K562 (cell line): Measurements from ENCODE around the gene ARHGAP25. TPM values are rescaled to one million over a fixed set of nuclear protein-coding genes. Genes with fewer than 3 reads are reported as not detected.

Experiments
- ADNP ChIP-seq: fragments of 200-800 bp; sonication (Bioruptor generic); IDR thresholded peaks from 2 replicates; pipeline ENCODE4 v1.6.1; 2016; ENCODE audit warnings: missing genetic modification characterization, missing compliant biosample characterization
- JUND ChIP-seq, 2 experiments: IDR thresholded peaks; 2 replicates in 1 of 2; 3 replicates in 1 of 2; pipeline ENCODE4 v1.6.1; 2011; ENCODE audit warnings: borderline replicate concordance in 2 of 2, low read depth in 2 of 2, low read length in 2 of 2, improper control_type of control experiment in 1 of 2, missing biosample characterization in 1 of 2, missing genetic modification characterization in 1 of 2, missing genetic modification reagents in 1 of 2
- NFIC ChIP-seq: fragments of 450-650 bp; IDR thresholded peaks from 2 replicates; pipeline ENCODE4 v1.6.1; 2017; ENCODE audit warnings: mild to moderate bottlenecking, inconsistent platforms
- NR4A1 ChIP-seq, 2 experiments: fragments of 250-450 bp in 1 of 2; fragments of 450-650 bp in 1 of 2; sonication (Bioruptor Pico) in 1 of 2; IDR thresholded peaks; 2 replicates each; pipeline versions ENCODE4 v1.4.0 to v1.6.1; 2016 to 2020; ENCODE audit warnings: mild to moderate bottlenecking in 2 of 2, missing compliant biosample characterization in 1 of 2, missing genetic modification characterization in 1 of 2, moderate library complexity in 1 of 2
- RCOR1 ChIP-seq, 2 experiments: IDR thresholded peaks; 2 replicates each; pipeline ENCODE4 v1.6.1; 2012; ENCODE audit warnings: low read depth in 2 of 2, low read length in 2 of 2, borderline replicate concordance in 1 of 2, improper control_type of control experiment in 1 of 2
- ZNF12 ChIP-seq: sonication (generic); formaldehyde crosslinking; IDR thresholded peaks from 2 replicates; pipeline ENCODE4 v1.4.0; 2020; ENCODE audit warnings: mild to moderate bottlenecking, missing genetic modification reagents
- ZNF431 ChIP-seq: sonication (generic); formaldehyde crosslinking; IDR thresholded peaks from 2 replicates; pipeline ENCODE4 v1.8.0; 2022; ENCODE audit warnings: mild to moderate bottlenecking, missing genetic modification reagents
- polyA plus RNA-seq, 8 experiments: library from polyadenylated mRNA; depleted of rRNA in 4 of 8; stranded (reverse) in 5 of 8; unstranded in 3 of 8; fragments of >200 nt; fragmentation: Nextera tagmentation in 2 of 8; fragmentation: Illumina TruSeq in 1 of 8; extraction: Ambion mirVana in 2 of 8; extraction: Trizol in 1 of 8; gene quantifications; 2 replicates each; pipeline versions ENCODE4 v1.2.1 to v1.2.3, GENCODE V29; 2011 to 2014; ENCODE audit warnings: inconsistent platforms in 1 of 8, missing spikeins in 1 of 8
- total RNA-seq, 7 experiments: library from RNA; depleted of rRNA in 6 of 7; stranded (reverse); fragments of >200 nt in 6 of 7; fragmentation: Illumina TruSeq in 2 of 7; extraction: Trizol in 2 of 7; gene quantifications; 2 replicates each; pipeline versions ENCODE4 v1.2.1 to v1.2.3, GENCODE V29; 2011 to 2021; ENCODE audit warnings: low replicate concordance in 1 of 7
- TF ChIP-seq, protein P1 (sequence below): IDR thresholded peaks from 2 replicates; pipeline ENCODE4 v1.6.1; 2011; ENCODE audit warnings: borderline replicate concordance, low read depth, mild to moderate bottlenecking, moderate library complexity, low read length; ENCODE audit not compliant: insufficient read depth, poor library complexity, severe bottlenecking
- TF ChIP-seq, protein P2 (sequence below): fragments of 450-650 bp; IDR thresholded peaks from 2 replicates; pipeline ENCODE4 v1.6.1; 2016; ENCODE audit warnings: mild to moderate bottlenecking, moderate library complexity

ARHGAP25 gene
- total and polyA plus RNA-seq, 9 of the 15 experiments (the other 6 are each of a cell fraction or from before 2014, with no cell fraction given), result 4.9 to 14.8 (median 10.7) TPM

DNA sequence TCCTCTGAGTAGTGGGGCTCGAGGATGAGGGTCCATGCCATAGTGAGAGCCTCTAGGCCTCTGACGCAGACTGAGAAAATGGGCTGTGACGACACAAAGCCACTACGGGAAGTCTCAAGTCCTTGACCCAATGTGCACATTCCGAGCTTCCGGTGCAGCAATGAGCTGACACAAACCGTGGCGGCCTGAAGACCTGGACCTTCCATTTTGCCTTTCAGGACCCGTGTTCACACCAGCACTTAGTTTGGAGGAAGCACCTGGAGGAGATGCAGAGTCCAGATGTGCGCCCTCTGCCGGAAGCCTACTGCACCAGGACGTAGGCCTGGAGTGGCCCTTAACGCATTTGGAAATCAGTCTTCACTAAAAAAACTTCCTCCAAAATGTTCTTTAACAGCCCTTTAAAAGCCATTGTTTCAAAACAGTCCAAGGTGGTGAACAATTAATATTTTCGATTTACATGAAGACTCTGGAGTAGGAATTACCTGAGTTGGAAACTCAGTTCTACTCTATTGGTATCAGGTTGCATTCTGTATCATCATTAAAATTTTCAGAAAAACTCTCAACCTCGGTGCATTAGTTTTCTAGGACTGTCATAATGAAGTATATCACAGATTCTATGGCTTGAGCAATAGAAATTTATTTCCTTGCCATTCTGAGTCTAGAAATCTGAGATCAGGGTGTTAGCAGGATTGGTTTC is 102.7 kb downstream of the ARHGAP25 start (continued):
- TF ChIP-seq ADNP (tag) (no peak), ZNF431 (no peak), ZNF12 (CRISPR knock-in tag) (no peak), NFIC (0 out of 2 replicates have a peak, but pooled peaks have one; percentile 10), NR4A1 (CRISPR knock-in tag; IDR thresholded peaks at IDR 0.05) (no peak), NR4A1 (tag; IDR thresholded peaks at IDR 0.05) (0 out of 2 replicates have a peak, but pooled peaks have one; percentile 40), RCOR1 (IDR thresholded peaks at IDR 0.05; ENCODE audit: borderline replicate concordance in 1 of 2, low read depth in 2 of 2, low read length in 2 of 2) (peak in 1 of 2 experiments; percentile 35; a peak in 1 of 4 replicates), JUND (IDR thresholded peaks at IDR 0.05; ENCODE audit: borderline replicate concordance, low read depth, low read length) (no peak), JUND (tag; IDR thresholded peaks at IDR 0.05; ENCODE audit: borderline replicate concordance, low read depth, low read length) (peak; percentile 27; the same call in 1 of the 3 replicates)
- TF ChIP-seq, protein P1, sequence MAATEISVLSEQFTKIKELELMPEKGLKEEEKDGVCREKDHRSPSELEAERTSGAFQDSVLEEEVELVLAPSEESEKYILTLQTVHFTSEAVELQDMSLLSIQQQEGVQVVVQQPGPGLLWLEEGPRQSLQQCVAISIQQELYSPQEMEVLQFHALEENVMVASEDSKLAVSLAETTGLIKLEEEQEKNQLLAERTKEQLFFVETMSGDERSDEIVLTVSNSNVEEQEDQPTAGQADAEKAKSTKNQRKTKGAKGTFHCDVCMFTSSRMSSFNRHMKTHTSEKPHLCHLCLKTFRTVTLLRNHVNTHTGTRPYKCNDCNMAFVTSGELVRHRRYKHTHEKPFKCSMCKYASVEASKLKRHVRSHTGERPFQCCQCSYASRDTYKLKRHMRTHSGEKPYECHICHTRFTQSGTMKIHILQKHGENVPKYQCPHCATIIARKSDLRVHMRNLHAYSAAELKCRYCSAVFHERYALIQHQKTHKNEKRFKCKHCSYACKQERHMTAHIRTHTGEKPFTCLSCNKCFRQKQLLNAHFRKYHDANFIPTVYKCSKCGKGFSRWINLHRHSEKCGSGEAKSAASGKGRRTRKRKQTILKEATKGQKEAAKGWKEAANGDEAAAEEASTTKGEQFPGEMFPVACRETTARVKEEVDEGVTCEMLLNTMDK, result peak; percentile 67
- TF ChIP-seq, protein P2, sequence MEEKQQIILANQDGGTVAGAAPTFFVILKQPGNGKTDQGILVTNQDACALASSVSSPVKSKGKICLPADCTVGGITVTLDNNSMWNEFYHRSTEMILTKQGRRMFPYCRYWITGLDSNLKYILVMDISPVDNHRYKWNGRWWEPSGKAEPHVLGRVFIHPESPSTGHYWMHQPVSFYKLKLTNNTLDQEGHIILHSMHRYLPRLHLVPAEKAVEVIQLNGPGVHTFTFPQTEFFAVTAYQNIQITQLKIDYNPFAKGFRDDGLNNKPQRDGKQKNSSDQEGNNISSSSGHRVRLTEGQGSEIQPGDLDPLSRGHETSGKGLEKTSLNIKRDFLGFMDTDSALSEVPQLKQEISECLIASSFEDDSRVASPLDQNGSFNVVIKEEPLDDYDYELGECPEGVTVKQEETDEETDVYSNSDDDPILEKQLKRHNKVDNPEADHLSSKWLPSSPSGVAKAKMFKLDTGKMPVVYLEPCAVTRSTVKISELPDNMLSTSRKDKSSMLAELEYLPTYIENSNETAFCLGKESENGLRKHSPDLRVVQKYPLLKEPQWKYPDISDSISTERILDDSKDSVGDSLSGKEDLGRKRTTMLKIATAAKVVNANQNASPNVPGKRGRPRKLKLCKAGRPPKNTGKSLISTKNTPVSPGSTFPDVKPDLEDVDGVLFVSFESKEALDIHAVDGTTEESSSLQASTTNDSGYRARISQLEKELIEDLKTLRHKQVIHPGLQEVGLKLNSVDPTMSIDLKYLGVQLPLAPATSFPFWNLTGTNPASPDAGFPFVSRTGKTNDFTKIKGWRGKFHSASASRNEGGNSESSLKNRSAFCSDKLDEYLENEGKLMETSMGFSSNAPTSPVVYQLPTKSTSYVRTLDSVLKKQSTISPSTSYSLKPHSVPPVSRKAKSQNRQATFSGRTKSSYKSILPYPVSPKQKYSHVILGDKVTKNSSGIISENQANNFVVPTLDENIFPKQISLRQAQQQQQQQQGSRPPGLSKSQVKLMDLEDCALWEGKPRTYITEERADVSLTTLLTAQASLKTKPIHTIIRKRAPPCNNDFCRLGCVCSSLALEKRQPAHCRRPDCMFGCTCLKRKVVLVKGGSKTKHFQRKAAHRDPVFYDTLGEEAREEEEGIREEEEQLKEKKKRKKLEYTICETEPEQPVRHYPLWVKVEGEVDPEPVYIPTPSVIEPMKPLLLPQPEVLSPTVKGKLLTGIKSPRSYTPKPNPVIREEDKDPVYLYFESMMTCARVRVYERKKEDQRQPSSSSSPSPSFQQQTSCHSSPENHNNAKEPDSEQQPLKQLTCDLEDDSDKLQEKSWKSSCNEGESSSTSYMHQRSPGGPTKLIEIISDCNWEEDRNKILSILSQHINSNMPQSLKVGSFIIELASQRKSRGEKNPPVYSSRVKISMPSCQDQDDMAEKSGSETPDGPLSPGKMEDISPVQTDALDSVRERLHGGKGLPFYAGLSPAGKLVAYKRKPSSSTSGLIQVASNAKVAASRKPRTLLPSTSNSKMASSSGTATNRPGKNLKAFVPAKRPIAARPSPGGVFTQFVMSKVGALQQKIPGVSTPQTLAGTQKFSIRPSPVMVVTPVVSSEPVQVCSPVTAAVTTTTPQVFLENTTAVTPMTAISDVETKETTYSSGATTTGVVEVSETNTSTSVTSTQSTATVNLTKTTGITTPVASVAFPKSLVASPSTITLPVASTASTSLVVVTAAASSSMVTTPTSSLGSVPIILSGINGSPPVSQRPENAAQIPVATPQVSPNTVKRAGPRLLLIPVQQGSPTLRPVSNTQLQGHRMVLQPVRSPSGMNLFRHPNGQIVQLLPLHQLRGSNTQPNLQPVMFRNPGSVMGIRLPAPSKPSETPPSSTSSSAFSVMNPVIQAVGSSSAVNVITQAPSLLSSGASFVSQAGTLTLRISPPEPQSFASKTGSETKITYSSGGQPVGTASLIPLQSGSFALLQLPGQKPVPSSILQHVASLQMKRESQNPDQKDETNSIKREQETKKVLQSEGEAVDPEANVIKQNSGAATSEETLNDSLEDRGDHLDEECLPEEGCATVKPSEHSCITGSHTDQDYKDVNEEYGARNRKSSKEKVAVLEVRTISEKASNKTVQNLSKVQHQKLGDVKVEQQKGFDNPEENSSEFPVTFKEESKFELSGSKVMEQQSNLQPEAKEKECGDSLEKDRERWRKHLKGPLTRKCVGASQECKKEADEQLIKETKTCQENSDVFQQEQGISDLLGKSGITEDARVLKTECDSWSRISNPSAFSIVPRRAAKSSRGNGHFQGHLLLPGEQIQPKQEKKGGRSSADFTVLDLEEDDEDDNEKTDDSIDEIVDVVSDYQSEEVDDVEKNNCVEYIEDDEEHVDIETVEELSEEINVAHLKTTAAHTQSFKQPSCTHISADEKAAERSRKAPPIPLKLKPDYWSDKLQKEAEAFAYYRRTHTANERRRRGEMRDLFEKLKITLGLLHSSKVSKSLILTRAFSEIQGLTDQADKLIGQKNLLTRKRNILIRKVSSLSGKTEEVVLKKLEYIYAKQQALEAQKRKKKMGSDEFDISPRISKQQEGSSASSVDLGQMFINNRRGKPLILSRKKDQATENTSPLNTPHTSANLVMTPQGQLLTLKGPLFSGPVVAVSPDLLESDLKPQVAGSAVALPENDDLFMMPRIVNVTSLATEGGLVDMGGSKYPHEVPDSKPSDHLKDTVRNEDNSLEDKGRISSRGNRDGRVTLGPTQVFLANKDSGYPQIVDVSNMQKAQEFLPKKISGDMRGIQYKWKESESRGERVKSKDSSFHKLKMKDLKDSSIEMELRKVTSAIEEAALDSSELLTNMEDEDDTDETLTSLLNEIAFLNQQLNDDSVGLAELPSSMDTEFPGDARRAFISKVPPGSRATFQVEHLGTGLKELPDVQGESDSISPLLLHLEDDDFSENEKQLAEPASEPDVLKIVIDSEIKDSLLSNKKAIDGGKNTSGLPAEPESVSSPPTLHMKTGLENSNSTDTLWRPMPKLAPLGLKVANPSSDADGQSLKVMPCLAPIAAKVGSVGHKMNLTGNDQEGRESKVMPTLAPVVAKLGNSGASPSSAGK, result peak; percentile 22; the same call in 1 of the 2 replicates
- TF ChIP-seq, all 486 proteins: peak for 28
